Measurements from ENCODE around the gene CPAMD8. TPM values are rescaled to one million over a fixed set of nuclear protein-coding genes. Genes with fewer than 3 reads are reported as not detected.

The CPAMD8 gene
- total RNA-seq, 1 donor from 2014 or later: 5.7 TPM

Small RNAs within 50 kb of the gene (small RNA-seq; reads per million reads assigned to genes)
- gene RN7SL823P (ENCODE audit: low replicate concordance) (not detected), gene RN7SL835P (ENCODE audit: low replicate concordance) (not detected)

Other genes starting within 250 kb of the CPAMD8 start
- gene SIN3B, start 197.4 kb downstream of the CPAMD8 start, total RNA-seq: 50.6 TPM
- not detected for gene F2RL3, start 137.8 kb downstream of the CPAMD8 start, total RNA-seq
- gene HAUS8, start 48.6 kb upstream of the CPAMD8 start, total RNA-seq: 2.7 TPM
- 20.9 TPM for gene MYO9B, start 49.0 kb upstream of the CPAMD8 start, total RNA-seq
- gene USE1, start 188.5 kb upstream of the CPAMD8 start, total RNA-seq: 15.2 TPM
- gene OCEL1, start 199.4 kb upstream of the CPAMD8 start, total RNA-seq: 1.7 TPM
- 7.1 TPM for gene NR2F6, start 219.1 kb upstream of the CPAMD8 start, total RNA-seq
- 0.74 TPM for gene USHBP1, start 237.9 kb upstream of the CPAMD8 start, total RNA-seq
- gene BABAM1, start 240.6 kb upstream of the CPAMD8 start, total RNA-seq: 70.8 TPM

Data from temporal lobe (tissue), 2 donors.